Measurements from ENCODE around the gene SLC24A3. TPM values are rescaled to one million over a fixed set of nuclear protein-coding genes. Genes with fewer than 3 reads are reported as not detected.

SLC24A3 gene
- not detected in 2 replicates for total RNA-seq (2014; rRNA removed; shearing (Covaris generic))
- 0.08 and 0.13 TPM in 2 replicates for polyA plus RNA-seq (2015; cell fraction: cytosol; rRNA removed)
- not detected in 2 replicates for polyA plus RNA-seq (2015; cell fraction: nucleus; rRNA removed)

DNA sequence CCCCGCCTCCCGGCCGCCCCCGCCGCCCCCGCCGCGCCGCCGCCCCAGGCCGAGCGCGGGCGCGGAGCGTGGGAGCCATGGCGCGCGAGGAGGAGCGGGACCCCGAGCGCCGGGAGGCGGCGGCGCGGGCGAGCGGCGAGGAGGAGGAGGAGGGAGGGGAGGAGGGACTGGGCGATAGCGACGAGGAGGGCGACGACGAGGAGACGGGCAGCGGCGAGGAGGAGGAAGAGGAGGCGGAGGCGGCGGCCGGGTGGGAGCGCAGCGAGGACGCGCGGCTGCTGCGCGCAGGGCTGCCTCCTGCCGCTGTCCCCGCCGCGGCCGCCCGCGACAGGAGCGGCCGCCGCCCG, at the start of gene SLC24A3:
Gene SLC24A3, plus strand, starts transcription at position 174 of the 347 bp plus-strand sequence.
- in situ Hi-C loops (cut with HindIII; ENCODE audit: low pct_unique_long_range_greater_than_20kb, low sequenced_read_pairs) = no loop called here
- no peak for DNase-seq (ENCODE audit: low read depth, low spot score)

DNA sequence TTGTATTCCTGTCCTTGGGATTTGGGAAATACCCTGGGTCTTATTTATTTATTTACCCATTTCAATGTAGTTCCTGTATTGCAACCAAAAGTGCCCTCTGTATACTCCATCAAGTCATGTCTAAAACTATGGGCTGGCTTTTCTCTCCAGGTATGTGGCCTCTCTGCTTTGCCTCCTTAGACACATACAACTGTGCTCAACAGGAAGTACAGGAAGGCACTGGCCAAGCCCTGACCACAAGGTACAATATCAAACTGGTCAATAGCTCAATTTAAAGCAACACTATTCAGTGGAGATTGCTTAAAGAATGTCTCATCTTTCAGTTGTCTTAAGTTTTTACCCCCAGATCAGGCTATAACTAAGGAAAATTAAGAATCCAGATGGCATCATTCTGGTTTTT, 42.3 kb upstream of the SLC24A3 start:
- no peak for DNase-seq (ENCODE audit: low read depth, low spot score)
- in situ Hi-C loops (cut with HindIII; ENCODE audit: low pct_unique_long_range_greater_than_20kb, low sequenced_read_pairs) = no loop called here

DNA sequence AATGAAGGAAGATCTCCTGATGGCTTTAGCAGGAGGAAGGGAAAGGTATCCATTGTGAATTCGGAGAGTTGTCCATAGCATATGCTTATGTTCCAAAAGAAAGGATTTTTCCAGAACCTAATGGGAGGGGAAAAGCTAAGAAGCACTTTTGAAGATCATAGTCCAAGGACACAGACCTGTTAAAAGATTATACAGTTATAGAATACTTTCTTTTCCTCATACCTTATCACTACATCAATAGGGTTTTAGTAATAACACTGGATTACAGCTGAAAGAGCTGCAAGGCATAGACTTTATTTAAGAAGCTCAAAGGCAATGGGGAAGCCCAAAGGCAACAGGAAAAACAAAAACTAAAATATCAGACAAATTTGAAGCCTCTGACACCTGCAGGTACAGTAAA, 39.8 kb upstream of the SLC24A3 start:
- DNase-seq (ENCODE audit: low read depth, low spot score) = no peak
- in situ Hi-C loops (cut with HindIII; ENCODE audit: low pct_unique_long_range_greater_than_20kb, low sequenced_read_pairs) = no loop called here

DNA sequence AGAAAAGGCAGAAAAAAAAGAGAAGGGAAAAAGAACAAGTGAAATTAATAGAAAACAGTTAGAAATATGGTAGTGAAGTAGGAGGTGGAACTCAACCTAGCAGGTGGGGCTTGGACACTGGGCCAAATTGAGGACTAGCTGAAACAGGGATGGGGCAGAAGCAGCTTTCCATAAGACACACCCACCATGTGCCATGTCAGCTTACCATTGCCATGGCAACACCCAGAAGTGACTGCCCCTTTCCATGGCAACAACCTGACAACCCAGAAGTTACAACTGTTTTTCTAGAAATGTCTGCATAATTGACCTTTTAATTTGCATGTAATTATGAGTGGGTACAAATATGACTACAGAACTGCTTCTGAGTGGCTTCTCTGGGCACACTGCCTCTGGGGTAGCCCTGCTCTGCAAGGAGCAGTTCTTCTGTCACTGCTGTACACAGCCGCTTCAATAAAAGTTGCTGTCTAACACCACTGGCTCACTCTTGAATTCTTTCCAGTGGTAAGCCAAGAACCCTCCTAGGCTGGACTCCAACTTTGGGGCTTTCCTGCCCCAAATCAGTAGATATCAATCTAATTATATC, 35.9 kb upstream of the SLC24A3 start:
- DNase-seq (ENCODE audit: low read depth, low spot score) = no peak
- in situ Hi-C loops (cut with HindIII; ENCODE audit: low pct_unique_long_range_greater_than_20kb, low sequenced_read_pairs) = no loop called here

DNA sequence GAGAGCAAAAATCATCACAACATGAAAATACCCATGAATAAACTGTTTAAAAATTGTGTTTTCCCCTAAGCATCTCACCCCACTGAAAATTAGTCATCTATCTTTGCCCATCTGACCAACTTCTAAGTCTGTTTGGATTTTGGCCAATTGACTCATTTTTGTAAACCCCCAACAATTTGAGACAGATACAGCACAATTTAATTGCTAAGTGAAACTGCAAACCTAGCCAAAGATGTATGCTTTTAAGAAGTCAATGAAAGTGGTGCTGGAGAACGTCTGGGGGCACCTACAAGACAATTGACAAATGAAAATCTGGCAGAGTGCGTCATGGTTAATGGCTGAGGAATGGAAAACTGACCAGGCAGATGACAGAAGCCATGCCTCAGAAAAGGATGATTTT, 30.9 kb upstream of the SLC24A3 start:
- in situ Hi-C loops (cut with HindIII; ENCODE audit: low pct_unique_long_range_greater_than_20kb, low sequenced_read_pairs) = no loop called here
- DNase-seq (ENCODE audit: low read depth, low spot score) = no peak

DNA sequence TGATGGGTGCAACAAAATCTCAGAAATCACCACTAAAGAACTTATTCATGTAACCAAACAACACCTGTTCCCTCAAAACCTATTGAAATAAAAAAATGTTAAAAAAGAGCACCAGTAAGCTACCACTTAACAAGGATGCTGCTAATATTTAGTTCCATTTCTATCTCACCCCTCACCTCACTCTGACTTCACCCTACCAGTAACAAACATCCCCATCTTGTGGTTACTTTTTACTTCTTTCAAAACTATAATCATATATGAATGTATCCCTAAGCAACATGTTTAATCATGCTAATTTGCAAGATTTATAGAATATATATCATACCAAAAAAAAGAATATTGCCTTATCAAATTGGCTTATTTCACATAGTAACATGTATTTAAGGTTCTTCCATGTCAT, 27.4 kb upstream of the SLC24A3 start:
- no peak for DNase-seq (ENCODE audit: low read depth, low spot score)
- in situ Hi-C loops (cut with HindIII; ENCODE audit: low pct_unique_long_range_greater_than_20kb, low sequenced_read_pairs) = no loop called here

DNA sequence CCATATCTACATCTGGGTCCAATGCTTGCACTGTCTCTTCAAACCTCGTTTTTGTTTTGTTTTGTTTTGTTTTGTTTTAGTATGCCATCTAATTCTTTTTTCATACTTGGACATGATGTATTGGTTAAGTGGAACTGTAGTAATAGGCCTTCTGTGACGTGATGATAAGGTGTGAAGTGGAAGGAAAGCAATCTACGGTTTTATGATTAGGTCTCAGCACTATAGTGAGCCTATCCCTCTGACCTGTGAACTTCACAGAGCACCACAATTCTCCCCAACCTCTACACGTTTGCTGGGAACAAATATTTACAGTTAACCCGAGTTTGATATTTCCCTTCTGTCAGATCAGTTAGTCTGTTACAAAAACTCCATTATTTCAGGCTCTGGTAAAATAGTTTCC, 19.1 kb upstream of the SLC24A3 start:
- in situ Hi-C loops (cut with HindIII; ENCODE audit: low pct_unique_long_range_greater_than_20kb, low sequenced_read_pairs) = no loop called here
- no peak for DNase-seq (ENCODE audit: low read depth, low spot score)

DNA sequence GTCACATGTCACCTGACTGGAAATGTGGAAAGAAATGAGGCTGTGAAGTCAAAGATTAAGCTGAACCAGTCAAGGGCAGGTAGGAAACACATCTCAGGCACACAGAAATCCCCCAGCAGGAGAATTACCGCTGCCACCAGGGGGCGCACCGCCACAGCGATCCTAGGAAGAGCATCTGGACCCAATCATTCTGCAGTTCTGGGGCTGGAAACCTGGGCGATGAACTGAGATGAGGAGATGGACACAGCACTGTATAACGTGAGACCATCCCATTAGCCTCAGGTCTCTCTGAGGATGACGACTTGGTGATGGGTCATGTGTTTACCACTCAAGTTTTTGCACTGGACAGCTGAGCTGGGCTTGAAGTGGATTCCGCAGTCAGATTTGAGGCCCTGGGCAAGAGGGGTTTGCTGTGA, 6.5 kb upstream of the SLC24A3 start:
- in situ Hi-C loops (cut with HindIII; ENCODE audit: low pct_unique_long_range_greater_than_20kb, low sequenced_read_pairs) = no loop called here
- peak; percentile 78 for DNase-seq (ENCODE audit: low read depth, low spot score)

DNA sequence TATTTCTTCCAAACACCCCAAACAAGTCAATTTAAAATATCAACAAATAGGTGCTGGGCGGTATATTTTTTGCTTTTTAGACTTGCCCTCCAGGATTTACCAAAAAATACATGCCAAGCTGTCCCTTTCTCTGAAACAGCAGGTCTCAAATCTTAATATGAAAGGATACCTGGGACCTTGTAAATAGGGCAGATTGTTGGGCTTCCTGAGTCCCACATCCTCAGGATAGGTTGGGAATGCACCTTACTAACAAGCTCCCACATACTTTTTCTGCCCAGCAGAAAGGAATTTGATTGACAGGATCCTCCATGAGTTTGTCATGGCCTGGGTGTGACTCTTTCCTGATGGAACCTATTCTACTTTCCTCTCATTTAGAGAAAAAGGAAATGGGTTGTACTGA, 4.9 kb upstream of the SLC24A3 start:
- in situ Hi-C loops (cut with HindIII; ENCODE audit: low pct_unique_long_range_greater_than_20kb, low sequenced_read_pairs) = no loop called here
- no peak for DNase-seq (ENCODE audit: low read depth, low spot score)

DNA sequence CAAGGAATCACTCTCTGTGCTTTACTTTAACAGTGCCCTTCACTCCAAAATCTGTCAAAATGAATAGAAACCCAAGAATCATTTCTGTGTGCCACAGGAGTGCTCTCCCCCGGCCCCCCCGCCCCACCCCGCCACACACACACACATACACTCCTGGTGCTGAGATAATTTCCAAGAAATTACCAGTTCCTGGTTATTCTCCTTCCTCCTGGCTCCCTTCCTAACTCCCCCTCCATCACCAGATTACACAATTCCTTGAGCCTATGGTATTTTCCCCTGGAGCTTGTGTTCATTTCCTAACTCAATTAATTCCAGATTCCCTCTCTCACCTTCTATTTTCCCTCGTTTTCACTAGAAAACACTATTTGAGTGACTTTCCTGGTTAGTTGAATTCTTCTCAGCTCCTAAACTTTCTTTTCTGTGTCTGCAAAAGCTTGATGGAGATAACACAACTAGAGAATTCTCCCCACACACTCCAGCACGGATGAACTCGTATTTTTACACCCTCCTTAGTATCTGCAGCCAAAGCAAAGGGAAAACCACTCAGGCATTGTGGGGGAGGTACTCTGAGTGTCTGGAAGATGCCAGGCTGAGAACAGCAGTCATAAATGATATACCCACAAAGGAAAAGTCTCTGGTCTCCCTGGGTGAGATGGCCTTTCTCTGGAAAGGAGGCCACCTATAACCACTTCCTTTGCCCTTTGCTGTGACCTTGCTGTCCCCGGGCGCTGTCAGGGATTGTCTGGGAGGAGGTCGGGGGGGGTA, 1.9 kb upstream of the SLC24A3 start:
- DNase-seq (ENCODE audit: low read depth, low spot score) = no peak
- in situ Hi-C loops (cut with HindIII; ENCODE audit: low pct_unique_long_range_greater_than_20kb, low sequenced_read_pairs) = no loop called here

DNA sequence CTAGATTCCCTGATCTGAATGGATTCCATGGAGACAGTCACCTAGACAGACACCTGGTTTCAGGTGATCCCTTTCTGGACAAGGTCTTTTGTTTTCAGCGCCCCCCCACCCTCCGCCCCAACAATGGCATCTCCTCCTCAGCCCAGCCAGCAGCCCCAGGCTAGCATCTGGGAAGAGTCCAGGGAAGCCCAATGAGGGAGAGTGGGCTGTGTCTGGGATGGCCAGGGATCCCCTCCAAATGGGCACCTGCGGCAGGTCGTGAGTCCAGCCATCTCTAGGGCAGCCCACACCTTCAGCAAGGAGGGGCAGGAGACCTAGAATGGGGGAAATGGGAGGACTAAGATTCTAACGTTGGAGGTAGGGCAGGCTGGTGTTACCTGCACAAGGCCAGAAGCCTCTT, 1.2 kb upstream of the SLC24A3 start:
- DNase-seq (ENCODE audit: low read depth, low spot score) = no peak
- in situ Hi-C loops (cut with HindIII; ENCODE audit: low pct_unique_long_range_greater_than_20kb, low sequenced_read_pairs) = no loop called here

DNA sequence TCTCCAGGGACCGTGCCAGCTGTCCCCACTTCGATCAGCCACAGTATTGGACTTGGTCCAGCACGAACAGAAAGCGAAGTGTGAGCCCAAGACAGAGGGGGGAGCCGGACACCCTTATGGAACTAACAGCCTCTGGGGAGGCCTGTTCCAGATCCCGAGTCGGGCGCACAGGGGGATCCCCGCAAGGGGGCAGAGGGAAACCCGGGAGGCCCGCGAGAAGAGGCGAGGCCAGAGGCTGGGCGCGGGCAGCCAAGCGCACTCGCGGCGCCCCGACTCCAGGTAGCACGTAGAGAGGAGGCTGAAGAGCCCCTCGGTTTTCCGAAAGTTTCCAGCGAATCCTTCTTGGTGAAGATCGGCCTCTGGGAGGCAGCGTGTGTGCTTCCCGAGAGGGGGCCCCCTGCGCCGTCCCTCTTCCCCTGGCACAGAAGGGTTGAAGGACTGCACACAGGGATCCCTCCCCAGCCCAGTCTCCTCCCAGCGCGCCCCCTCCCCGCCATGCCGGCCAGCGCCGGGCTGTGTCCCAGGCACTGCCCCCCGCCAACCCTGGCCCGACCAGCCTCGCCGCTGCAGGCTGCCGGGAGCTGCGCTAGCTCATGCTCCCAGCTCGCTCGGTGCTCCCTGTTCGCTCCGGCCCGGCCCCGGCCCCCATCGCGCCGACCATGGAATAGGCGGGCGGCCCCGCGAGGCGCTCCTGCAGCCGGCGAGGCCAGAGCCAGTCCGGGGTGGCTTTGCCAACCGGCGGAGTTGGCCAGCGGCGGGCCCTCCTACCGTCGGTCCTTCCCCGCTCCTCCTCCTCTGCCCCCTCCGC, 577 bp upstream of the SLC24A3 start:
- in situ Hi-C loops (cut with HindIII; ENCODE audit: low pct_unique_long_range_greater_than_20kb, low sequenced_read_pairs) = no loop called here
- DNase-seq (ENCODE audit: low read depth, low spot score) = no peak

DNA sequence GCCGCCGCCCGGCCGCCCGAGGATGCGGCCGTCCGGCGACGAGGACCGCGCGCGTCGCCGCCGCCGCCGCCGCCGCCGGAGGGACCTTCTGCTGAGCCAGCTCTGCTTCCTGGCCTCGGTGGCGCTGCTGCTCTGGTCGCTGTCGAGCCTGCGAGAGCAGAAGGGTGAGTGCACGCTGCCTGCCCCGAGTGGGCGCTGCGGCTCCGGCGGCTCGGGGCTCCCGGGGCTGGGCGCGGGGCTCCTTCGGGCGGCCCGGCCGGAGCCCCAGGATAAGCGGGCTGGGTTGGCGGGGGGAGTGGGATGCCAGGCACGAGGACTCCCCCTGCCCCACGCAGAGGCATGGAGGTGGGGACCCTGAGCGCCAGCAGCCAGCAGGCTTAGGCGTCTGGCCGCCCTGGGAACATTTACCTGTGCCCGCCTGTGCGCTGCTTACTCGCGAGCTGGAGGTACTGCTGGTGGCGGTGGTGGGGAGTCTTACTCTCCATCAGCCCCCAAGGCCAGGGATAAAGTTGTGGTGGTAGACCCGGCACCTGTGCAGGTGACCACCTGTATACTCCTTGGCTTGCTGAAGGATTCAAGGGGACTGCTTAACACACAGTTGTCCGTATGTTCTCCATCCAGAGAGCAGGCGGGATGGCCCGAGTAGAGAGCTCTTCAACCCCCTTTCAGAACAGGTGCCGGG, 520 bp downstream of the SLC24A3 start:
- no peak for DNase-seq (ENCODE audit: low read depth, low spot score)
- in situ Hi-C loops (cut with HindIII; ENCODE audit: low pct_unique_long_range_greater_than_20kb, low sequenced_read_pairs) = no loop called here

DNA sequence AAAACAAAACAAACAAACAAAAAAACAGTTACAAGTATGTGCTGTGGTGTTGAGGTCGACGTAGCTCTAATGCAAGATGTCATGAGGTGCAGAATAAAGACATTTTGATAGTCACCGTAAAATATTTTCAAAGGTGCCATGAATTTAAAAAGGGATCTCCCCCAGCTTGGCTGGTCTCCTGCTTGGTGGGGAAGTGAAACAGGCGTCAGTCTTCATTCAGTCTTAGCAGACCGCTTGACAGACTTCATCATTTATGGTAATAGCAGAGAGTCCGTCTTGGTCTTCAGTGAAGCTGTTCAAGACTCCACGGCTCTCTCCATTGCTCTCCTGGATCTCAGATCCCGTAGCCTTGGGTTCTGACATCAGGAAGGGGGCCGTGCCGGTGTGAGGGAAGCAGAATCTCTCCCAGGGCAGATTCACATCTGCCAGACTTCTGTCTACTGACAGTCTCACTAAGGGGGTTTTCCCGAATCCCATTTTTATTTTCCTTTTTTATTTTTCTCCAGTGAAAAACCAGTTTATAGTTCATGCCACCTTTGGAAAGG, 1.6 kb downstream of the SLC24A3 start:
- in situ Hi-C loops (cut with HindIII; ENCODE audit: low pct_unique_long_range_greater_than_20kb, low sequenced_read_pairs) = no loop called here
- DNase-seq (ENCODE audit: low read depth, low spot score) = no peak

DNA sequence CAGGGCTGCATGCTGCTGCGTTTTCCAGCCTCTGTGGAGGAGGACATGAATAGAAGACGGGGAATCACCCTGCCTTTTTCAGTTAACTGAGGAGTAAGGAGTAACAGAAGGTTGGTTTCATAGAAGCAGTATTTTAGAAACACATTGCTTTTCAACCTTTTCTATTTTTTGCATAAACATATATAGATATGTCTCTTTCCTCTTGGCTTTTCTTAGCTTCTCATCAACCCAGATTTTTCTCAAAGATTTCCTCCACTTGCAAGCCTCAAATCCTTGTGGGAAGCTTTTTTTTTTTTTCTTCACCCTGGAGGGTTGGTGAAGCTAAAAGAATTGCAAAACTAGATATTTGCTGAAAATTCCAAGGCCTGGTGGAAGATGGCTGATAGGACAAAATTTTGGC, 6.0 kb downstream of the SLC24A3 start:
- no peak for DNase-seq (ENCODE audit: low read depth, low spot score)
- in situ Hi-C loops (cut with HindIII; ENCODE audit: low pct_unique_long_range_greater_than_20kb, low sequenced_read_pairs) = no loop called here

DNA sequence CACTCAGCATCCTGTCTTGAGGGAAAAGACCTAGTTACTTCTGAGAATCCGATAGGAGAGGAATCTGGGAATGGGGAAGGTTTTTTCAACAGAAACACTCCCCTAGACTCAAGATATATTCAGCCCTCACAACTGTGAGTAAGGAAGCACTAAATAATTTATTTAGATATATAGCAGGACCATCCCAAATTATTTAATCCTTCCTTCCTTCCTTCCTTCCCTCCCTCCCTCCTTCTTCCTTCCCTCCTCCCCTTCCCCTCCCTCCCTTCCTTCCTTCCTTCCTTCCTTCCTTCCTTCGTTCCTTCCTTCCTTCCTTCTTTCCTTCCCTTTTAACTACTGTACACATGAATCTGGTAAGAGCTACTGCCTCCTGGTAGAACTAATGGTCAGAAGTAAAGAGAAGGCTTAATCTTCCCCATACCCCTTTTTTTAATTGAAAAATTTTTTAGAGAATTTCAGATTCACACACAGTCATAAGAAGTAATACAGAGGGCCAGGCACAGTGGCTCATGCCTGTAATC, 10.1 kb downstream of the SLC24A3 start:
- DNase-seq (ENCODE audit: low read depth, low spot score) = no peak
- in situ Hi-C loops (cut with HindIII; ENCODE audit: low pct_unique_long_range_greater_than_20kb, low sequenced_read_pairs) = no loop called here

DNA sequence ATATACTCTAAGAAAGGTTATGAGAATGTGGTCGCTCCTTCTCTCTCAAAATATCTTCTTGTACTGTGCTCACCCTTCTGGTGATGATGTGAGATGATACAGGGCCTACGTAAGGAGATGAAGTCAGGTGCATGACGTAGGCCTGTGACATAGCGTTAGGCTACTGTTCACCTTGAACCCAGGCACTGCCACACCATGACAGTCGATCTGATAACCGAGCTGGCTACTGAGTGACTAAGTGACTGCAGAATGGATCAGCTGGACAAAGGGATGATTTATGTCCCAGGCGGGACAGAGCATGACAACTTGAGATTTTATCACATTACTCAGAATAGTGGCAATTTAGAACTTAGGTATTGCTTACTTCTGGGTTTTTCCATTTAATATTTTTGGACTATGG, 11.2 kb downstream of the SLC24A3 start:
- DNase-seq (ENCODE audit: low read depth, low spot score) = no peak
- in situ Hi-C loops (cut with HindIII; ENCODE audit: low pct_unique_long_range_greater_than_20kb, low sequenced_read_pairs) = no loop called here
